Measurements from ENCODE around the gene WFDC8.

WFDC8 gene

DNA sequence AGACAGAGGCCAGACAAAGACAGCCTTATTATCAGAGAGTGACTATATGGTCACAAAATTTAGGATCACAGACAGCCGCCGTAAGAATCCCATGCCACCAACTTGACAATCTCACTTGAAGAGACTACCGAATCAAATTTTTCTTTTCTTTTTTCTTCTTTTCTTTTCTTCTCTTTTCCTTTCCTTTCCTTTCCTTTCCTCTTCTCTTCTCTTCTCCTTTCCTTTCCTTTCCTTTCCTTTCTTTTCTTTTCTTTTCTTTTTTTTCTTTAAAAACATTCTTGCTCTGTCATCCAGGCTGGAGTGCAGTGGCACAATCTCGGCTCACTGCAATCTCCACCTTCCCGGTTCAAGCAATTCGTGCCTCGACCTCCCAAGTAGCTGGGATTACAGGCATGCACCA is 30.7 kb downstream of the WFDC8 start:
- no peak for DNase-seq (ENCODE audit: low read depth in 2 of 2)

DNA sequence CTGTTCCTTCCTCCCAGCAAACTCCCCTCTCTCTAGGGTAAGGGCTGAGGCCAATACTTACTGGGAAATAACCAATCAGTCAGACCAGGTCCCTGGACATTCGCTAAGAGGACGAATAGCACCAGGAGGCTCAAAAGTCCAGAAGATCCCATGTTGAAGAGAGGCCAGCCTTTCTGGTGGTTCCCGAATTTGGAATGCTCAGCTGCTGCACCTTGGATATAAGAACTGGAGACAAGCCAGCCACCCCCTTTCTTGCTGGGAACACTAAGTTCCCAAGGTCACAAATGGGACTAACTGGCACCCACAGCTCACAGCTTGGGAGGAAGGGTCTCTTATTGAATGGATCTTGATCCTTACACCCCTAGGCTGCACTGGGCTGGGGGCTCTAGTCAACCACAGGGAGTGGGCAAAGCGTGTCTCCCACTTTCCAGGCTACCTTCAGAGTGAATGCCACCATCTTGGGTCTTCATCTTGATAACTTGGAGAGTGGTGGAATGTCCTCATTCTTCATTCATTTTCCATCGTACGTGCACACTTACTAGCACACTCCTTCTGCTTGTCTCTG is 31.8 kb downstream of the WFDC8 start, which contains the start of gene EPPIN:
EPPIN (minus strand) TSS at position 196 of the 565 bp plus-strand sequence; CDS start at position 152, 44 bp downstream.
- no peak for DNase-seq (ENCODE audit: low read depth in 2 of 2)

DNA sequence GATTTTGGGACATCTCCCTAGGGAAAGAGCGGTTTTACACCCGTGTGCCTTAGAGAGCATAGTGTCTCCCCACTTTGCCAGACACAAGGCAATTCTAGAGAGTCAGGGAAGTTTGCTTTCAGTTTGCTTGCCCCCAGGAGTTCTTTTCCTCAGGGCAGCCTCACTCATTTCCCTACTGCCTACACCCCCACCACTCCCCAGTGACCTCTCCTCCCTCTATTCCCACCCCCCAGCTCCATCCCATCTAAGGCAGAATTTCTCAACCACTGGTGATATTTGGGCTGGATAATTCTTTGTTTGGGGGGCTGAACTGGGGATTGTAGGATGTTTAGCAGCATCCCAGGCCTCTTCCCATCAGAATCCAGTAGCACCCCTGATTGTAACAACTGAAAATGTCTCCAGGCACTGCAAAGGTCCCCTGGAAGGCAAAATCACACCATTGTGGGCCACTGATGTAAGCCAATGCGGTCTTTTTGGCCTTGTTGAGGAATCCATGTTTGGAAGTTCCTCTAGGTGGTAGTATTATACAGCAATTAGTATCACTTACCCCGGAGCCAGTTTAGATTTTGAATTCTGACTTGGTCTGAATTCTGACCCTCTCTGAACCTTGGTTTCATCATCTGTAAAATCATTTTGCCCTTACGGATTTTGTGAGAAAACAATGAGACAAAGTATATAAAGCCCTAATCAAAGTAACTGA is 33.2 kb downstream of the WFDC8 start:
- DNase-seq (ENCODE audit: low read depth in 2 of 2), result no peak

DNA sequence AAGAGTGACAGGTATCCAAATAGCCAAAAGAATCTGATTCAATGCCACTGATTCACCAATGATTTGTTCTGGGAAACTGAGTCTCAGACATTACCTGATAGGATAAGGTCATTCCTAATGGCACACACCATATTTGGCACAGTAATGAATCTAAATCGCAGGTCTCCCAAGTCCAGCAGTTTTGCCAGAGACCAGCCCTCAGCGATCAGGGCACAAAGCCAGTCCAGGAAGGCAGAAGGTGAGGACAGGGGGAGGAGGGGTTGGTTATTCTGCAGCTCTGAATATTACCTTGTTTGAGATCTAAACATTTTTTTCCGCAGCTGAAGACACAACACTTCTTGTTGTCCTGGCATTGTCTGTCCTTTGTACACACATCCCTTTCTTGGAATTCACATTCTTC is 33.7 kb downstream of the WFDC8 start:
- no peak for DNase-seq (ENCODE audit: low read depth in 2 of 2)

DNA sequence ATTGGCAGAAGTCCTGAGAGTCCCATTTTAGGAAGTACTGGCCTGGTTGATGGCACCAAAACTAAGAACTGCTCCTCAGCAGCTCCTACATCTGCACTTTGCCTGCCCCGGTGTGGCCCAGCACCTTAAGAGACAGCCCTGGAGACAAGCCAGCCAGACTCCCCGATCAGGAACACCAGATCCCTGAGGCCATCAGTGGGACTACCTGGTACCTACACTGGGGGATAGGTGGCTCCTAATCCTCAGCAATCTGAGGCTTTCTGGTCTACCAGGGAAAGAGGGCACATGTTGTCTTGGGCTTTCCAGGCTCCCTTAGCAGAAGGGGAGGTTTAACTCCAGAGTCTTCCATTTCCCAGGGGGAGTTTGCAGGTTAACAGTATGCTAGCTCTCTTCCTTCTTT is 39.7 kb downstream of the WFDC8 start, which contains the start of gene WFDC6:
WFDC6 (minus strand) TSS at position 101 of the 400 bp plus-strand sequence; CDS start at position 26, 75 bp downstream.
- DNase-seq (ENCODE audit: low read depth in 2 of 2), result no peak

DNA sequence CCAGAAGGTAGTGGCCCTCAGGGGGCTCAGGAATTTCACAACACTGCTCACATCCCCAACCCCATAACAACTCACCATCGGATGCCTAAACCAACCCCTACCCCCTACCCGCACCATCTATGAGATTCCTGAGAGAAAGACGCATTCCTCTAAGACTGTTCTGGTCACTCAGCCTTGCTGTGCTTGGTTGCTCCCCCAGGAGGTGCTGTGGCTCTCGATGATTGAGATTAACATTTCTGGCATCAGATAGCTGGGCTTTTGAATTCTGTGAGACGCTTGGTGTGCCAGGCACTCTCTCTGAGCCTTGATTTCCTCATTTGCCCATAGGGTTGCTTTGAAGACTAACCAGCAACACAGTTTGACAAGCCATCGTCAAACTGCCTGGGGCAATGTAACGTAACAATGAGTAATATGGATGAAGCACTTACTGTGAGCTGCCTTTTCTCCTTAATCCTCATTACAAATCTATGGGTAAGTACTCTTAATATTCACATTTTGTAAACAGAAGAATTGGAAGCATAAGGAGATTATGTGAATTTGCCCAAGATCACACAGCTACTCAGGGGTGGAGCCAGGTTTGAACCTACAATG is 40.8 kb downstream of the WFDC8 start:
- DNase-seq (ENCODE audit: low read depth in 2 of 2), result no peak

DNA sequence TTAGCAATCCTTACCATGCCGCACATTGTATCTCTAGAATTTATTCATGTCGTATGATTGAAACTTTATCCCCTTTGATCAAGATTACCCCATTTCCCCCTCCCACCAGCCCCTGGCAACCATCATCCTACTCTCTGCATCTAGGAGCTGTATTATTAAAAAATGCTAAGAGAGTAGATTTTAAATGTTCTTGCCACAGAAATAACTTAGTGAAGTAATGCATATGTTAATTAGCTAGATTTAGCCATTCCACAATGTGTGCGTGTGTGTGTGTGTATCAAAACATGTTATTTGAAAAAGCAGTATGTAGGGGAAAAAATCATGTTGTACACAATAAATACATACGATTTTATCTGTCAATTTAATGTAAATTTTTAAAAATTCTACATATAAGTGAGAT is 51.8 kb downstream of the WFDC8 start:
- DNase-seq (ENCODE audit: low read depth in 2 of 2), result no peak

DNA sequence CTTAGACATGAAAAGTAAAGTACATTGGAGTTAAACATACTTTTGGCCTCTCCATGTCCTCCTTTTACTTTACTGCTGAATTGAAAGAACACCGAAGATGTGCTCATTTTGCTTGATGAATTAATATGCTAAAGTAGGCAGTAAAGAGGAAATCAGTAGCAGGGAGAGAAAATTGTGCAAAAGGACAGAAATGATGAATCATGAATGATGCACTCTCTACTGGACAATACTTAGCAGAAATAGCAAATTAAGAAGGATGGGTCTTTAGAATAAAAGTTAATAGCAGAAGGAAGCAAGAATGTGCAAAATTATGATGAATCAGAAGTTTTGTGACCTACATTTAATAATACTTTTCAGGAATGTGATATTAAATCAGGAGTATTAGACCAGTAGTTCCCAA is 55.3 kb downstream of the WFDC8 start:
- DNase-seq (ENCODE audit: low read depth in 2 of 2), result no peak

DNA sequence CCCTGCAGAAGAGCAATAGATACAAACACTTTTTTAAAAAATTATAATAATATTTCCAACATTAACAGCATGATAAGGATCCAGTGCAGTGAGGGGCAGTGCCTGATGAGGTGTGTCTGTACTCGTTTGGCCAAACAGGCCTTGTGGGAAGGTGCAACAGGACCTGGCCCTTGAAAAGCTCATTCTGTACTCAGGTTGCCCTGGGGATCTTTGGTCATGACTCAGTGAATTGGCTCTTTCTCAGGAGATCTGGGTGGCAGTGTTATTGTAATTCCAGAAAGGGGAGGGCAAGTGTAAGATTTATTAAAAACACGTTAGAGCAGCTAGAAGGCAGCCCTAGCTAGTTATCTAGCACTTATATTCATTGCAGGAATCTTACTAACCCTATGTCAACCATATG is 60.8 kb downstream of the WFDC8 start:
- DNase-seq (ENCODE audit: low read depth in 2 of 2), result no peak

DNA sequence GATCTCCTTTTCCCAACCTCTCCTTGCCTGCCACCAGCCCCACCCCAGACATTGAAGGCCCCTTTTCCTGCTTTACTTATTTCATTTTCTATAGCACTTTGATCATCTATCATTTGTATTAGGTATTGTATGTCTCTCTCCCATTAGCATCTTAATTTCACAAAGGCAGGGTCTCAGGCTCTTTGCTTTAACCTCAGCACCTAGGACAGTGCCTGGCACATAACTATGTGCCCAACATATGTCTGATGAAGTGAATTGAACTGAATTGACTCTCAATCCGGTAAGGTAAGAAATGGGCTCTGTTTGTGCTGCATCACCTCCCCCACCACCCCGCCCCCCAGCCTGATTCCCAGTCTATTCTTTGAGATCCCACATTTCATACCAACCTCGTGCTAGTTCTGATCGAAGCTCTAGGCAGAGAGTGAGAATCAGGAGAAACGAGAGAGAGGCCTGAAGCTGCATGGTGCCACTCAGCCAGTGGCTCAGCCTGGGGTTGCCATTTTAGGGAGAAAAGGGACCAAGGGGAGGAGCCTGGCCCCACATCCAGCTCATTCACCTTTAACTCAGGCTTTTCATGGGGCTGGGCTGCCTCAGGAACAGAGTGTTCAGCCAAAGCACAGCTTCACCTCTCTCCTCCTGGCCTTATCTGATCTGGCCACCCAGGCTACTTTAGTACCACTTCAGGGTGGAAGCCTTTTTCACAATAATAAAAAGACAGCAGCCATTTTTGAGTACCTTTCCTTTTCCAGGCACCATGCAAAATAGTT is 63.8 kb downstream of the WFDC8 start, which contains the start of gene SPINT3:
SPINT3 (minus strand) TSS at position 476 of the 767 bp plus-strand sequence; CDS start at position 462, 14 bp downstream.
- no peak for DNase-seq (ENCODE audit: low read depth in 2 of 2)

DNA sequence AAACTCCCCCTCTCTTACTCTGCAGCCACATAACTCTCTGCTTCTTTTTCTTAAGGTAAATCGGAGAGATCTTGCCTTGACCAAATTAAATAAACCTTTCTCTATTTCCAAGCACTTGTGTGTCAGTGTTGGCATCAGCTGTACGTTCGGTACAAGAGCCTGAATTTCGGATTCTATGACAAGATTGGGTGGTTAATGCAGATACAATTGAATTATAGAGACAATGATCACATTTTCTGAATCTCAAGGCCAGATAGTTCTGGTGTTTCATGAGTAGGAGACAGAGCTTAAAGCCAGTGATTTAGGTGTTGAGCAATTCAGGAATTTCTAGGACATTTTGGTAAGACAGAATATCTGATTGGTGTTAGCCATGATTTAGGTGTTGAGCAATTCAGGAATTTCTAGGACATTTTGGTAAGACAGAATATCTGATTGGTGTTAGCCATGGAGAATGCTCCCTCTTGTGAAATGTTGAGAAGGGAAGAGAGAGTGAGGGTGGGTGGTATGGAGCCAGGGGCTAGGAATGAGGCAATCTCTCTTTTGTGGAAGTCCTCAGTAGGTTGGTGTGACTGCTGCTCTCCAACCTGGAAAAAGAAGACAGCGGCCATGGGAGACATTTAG is 68.7 kb downstream of the WFDC8 start:
- DNase-seq (ENCODE audit: low read depth in 2 of 2), result no peak

DNA sequence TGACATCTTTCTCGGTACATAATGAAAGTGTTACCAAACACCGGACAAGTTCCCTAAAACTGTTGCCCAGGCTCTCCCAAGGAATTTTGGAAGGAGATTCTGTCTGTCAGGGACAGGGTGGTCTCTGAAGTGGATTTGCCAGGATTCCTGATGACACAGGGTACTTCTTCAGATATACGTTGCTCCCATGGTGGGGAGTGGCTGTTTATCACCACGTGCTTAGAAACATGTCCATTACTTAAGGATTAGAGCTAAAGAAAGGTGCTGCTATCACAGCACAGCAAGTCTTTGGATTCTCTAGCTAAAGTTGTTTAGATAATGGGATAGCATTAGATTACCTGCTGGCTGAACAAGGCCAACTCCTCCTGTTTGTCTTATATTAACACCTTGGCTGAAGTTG is 70.0 kb downstream of the WFDC8 start:
- no peak for DNase-seq (ENCODE audit: low read depth in 2 of 2)

DNA sequence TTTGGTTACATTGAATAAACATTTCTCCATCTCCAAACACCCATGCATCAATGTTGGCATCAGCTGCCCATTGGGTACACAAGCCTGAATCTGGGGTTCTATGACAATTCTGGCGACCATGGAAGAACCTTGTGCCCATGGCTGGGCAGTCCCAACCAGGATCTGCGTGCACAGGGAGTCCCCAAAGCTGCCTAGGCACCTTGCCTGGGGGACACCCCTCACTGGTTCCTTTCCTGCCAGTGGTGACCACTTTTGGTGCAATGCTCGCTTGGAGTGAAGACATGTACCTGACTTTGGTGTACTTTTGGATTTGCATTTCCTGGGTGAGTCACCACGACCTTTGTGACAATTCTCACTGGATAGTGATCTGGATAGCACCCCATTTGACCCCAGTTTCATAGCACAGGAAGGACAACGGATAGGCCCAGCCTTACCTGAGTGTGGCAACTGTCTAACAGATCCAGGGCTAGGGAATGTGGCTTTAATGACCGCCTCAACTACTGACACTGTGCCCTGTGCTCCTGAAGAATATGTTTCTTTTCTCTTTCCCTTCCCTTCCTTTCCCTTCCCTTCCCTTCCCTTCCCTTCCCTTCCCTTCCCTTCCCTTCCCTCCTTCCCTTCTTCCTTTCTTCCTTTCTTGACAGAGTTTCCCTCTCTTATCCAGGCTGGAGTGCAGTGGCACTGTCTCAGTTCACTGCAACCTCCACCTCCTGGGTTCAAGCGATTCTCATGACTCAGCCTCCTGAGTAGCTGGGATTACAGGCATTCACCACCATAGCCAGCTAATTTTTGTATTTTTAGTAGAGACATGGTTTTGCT is 70.8 kb downstream of the WFDC8 start:
- no peak for DNase-seq (ENCODE audit: low read depth in 2 of 2)

DNA sequence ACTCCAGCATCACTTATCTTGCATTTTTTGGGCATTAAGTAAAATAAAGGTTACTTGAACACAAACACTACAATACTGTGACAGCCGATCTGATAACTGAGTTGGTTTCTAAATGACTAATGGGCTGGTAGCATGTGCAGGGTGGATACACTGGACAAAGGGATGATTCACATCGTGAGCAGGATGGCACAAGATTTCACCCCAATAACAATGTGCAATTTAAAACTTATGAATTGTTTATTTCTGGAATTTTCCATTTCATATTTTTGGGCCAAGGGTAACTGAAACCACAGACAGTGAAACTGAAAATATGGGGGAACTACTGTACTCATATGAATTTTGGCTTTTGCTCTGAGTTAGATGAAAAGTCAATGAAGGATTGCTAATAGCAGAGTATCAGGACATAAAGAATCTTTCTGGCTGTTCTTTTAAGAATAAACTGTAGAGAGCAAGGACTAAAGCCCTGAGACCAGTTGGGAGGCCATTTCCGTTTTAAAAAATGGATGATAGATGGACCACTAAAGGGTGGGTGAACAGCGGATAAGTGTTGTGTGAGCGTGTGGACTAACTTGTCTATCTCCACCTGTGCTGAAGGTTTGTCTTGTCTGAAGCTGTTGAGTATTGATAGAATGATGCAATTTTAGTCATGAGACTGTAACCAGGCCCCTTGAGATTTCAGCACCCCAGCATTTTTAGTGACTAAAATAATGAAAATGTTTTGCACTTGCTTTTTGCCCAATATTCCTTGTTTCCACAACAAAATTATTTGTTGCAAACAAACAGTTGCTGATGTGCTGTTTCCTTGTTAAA is 71.9 kb downstream of the WFDC8 start:
- DNase-seq (ENCODE audit: low read depth in 2 of 2), result no peak

DNA sequence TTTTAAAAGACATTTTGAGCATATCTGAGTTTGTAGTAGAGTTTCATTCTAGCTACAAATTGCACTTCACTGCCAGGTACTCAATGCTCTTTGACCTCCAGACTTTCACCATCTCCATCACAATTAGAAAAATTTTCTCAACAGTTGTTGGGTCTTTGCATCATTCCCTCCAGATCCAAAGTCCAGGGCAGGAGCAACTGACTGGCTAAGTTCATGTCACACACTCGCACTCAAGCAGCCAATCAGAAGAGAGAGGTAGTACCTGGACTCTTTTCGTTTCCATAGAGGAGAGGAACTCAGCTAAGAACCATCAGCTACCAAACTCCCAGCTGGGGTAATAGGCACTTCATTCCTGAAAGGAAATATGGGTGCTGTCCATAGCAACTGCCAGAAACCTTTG is 72.7 kb downstream of the WFDC8 start:
- DNase-seq (ENCODE audit: low read depth in 2 of 2), result no peak

DNA sequence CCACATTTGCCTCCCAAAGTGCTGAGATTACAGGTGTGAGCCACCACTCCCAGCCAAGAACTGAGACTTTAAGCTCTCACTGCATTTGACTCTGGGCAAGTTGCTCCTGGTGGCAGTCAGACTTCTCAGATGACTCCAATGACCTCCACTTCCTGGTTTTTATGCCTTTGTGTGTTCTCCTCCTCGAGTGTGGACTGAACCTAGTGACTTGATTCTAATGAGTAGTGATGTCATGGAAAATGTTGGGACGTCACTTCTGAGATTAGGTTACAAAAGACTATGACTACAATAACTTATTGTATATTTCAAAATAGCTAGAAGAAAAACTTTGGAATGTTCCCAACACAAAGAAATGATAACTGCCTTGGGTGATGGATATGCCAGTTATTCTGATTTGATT is 75.7 kb downstream of the WFDC8 start:
- DNase-seq (ENCODE audit: low read depth in 2 of 2), result no peak

DNA sequence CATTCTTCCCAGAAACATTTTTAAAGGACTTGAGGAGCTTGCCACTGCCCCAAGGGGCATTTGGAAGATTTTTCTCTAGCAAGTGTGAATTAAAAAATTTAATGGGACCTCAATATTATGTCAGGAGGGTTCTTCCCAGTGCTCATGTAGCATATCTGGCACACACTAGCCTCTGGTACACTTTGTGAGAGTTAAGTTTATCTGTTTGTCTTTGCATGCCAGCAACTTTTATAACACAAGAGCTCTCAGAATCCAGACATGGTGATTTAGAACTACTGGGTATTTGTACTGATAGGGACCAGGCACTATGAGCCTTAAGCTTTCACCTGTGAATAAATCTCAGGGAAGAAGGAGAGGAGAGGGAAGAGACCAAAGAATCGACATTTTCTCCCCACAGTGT is 76.5 kb downstream of the WFDC8 start:
- no peak for DNase-seq (ENCODE audit: low read depth in 2 of 2)
